ENCODE measurements around the gene PLCL2.
"Not testable (repeated sequence)": the region's sequence is repeated elsewhere in the genome, so short reads cannot be mapped to it uniquely, and the experiment has no call there.

Gene PLCL2

DNA sequence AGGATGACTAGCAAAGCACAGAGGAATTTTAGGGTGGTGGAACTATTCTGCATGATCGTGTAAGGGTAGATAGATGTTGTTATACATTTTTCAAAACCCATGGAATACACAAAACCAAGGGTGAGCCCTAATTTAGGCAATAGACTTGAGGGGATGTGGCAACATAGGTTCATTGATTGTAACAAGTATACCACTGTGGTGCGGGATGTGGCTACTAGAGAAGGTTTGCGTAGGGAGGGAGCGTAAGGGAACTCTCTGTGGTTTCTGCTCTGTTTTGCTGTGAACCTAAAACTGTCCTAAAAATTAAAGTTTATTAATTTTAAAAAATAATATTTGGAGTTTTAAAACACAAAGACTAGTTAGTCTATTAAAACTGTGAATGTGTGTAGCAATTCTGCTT lies 202.8 kb downstream of the PLCL2 start:
- no peak for DNase-seq

GRCh38 chr3:17088017-17088416 lies 203.3 kb downstream of the PLCL2 start:
- DNase-seq: no peak

GRCh38 chr3:17088602-17089313 lies 204.0 kb downstream of the PLCL2 start:
- DNase-seq: peak; percentile 24

DNA sequence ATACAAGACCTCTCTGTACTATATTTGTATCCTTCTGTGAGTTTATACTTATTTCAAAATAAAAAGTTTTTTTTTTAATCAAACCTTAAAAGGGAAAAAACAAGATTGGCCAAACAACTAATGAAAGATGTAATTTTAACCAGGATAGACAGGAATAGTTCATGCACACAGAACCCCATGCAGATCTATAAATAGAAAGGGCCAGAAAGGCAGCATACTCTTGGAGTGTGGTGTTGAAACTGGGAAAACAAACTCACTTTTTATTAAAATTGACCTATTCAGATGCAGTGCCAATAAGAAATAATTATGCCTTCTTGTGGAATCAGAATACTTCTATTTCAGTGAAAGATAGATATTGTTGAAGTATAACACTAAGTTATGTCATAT lies 204.6 kb downstream of the PLCL2 start:
- DNase-seq: no peak

- no peak for DNase-seq
These were observed 205.7 kb downstream of the PLCL2 start for GRCh38 chr3:17090280-17090983.

- no peak for DNase-seq
These were observed 207.3 kb downstream of the PLCL2 start for GRCh38 chr3:17091910-17092582.

GRCh38 chr3:17092583-17092933 lies 207.8 kb downstream of the PLCL2 start:
- no peak for DNase-seq

GRCh38 chr3:17094551-17094950 lies 209.8 kb downstream of the PLCL2 start:
- DNase-seq: no peak

DNA sequence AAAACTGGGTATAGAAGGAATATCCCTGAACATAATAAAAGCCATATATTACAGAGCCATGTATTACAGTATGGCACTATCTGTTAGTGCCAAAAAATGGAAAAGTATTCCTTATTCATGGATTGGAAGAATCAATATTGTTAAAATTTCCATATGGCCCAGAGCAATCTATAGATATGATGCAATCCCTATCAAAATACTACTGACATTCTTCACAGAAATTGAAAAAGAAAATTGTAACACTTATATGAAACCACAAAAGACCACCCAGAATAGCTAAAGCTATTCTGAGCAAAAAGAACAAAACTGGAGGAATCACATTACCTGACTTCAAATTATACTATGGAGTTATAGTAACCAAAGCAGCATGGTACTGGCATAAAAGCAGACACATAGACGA lies 218.8 kb downstream of the PLCL2 start:
- DNase-seq: no peak

- not testable (repeated sequence) for DNase-seq
These were observed 222.0 kb downstream of the PLCL2 start for GRCh38 chr3:17106801-17107200.

GRCh38 chr3:17110660-17111396 lies 226.1 kb downstream of the PLCL2 start:
- DNase-seq: no peak

DNA sequence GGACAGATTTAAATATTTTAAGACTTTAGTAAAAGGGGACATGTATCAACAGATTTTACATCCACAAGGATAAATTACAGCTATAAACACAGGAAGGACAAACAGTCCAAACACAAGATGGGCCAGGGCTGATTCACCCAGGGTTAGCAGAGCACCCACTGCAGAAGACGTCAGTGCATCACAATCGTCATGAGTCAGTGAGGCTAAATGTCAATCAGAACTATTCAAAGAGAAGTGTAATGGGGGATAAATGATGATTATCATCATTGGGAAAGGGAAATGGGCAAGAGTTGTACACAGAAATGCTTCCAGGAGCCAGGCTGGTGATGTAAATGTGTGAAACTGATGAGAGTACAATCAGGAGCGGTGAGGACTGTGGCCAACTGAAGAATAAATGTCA lies 226.8 kb downstream of the PLCL2 start:
- no peak for DNase-seq

GRCh38 chr3:17115186-17115585 lies 230.4 kb downstream of the PLCL2 start:
- no peak for DNase-seq

GRCh38 chr3:17116007-17116600 lies 231.3 kb downstream of the PLCL2 start:
- DNase-seq: no peak

DNA sequence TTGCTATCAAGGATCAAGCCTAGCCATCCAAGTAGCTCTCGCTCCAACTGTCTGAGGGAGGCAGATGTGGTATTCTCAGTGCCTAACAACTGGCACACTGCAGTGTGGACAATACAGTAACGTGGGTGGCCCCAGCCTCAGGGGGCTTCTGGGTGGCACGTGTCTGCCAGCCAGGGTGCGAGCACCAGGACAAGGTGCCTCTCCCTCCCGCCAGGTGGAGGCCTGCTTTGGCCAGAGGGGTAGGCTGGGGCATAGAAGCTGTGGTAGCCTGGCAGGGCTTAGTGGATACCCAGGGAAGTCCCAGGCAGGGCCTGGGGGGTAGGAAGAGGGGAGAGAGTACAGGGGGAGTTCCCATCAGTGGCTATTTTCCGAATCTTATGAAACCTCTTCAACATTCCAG lies 234.0 kb downstream of the PLCL2 start:
- DNase-seq: no peak

- DNase-seq: no peak
These were observed 234.7 kb downstream of the PLCL2 start for GRCh38 chr3:17119201-17120072.

GRCh38 chr3:17120115-17120514 lies 235.4 kb downstream of the PLCL2 start:
- no peak for DNase-seq

- no peak for DNase-seq
These were observed 236.6 kb downstream of the PLCL2 start for GRCh38 chr3:17121336-17121735.

DNA sequence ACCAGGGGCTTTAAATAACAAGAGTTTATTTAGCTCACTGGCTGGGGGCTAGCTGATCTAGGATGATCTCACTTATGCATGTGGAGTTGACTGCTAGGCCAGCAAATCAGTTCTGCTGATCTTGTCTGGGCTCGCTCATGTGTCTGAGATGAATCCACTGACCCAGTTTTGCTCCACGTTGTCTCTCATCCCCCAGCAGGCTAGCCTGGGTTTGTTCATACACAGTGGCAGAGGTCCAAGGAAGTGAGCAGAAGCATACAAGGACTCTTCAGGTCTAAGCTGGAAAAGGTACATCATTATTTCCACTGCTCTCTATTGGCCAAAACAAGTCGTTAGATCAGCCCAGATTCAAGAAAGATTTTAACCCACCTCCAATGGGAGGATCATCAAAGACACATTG lies 238.0 kb downstream of the PLCL2 start:
- DNase-seq: no peak

DNA sequence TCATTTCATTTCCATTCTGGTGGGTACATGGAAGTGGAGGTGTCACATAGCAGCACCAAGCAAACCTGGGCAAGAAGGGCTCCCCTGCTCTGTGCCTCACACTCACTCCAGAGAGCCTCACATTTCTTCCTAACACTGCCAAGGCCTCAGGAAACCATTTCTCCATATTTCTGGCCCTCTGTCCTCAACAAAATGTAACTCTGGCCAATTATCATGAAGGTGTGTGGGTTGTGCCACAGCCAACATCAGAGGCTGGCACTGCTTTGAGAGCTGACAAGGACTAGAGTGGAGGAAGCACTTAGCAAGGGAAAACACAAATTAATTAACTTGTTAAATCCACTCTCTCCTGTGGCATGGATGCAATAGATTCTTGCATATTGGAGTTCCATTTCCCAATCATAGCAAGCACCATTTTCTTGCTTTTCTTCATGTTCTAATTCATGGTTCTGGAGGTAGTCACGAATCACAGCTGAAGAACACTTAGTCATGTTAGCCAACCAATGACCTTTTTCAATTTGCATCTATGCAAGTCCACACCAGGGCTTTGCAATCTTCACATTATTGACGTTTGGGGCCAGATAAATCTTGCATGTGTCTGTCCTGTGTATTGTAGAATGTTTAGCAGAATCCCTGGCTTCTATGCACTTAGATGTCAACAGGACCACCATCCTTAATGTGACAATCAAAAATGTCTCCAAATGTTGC lies 241.1 kb downstream of the PLCL2 start:
- no peak for DNase-seq

- DNase-seq: not testable (repeated sequence)
These were observed 243.9 kb downstream of the PLCL2 start for GRCh38 chr3:17128671-17129070.

All from activated CD4-positive, alpha-beta T cell treated with anti-CD3 and anti-CD28 coated beads, Interleukin-2, amount 50 U/mL, for 16 hours (primary cell).